ENCODE results near the gene MICB. TPM values are rescaled to one million over a fixed set of nuclear protein-coding genes. Genes with fewer than 3 reads are reported as not detected.

The MICB gene
- total and polyA plus RNA-seq, 9 of the 15 experiments (the other 6 are each of a cell fraction or from before 2014, with no cell fraction given): 13.3 to 34.5 (median 19.8) TPM

DNA sequence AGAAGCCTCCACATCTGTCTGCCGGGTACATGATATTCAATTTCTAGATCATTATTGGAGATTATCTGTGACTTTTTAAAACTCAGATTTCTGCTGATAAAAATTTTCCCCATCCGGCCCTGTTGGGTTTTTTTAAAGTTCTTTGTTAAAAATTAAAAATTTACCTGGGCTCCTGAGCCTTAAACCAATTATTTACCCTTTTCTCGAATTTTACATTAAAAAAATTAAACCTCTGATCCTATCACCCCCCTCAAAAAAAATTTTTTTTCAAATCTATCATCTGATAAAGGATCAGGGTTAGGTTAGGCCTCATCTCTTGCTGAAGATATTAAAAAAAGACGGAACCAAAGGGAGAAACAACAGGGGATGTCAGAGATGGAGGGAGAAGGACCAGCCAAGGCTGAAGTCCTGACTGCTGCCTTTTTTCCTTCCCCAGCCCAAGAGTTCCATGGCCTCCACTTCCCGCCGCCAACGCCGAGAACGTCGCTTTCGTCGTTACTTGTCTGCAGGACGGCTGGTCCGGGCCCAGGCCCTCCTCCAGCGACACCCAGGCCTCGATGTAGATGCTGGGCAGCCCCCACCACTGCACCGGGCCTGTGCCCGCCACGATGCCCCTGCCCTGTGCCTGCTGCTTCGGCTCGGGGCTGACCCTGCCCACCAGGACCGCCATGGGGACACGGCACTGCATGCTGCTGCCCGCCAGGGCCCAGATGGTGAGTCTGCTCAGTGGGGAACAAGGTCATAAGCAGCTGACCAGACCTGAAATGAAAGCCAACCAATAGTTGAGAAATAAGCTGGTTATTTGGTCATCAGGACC lies 50.0 kb downstream of the MICB start (continued):
- TF ChIP-seq, protein P1, sequence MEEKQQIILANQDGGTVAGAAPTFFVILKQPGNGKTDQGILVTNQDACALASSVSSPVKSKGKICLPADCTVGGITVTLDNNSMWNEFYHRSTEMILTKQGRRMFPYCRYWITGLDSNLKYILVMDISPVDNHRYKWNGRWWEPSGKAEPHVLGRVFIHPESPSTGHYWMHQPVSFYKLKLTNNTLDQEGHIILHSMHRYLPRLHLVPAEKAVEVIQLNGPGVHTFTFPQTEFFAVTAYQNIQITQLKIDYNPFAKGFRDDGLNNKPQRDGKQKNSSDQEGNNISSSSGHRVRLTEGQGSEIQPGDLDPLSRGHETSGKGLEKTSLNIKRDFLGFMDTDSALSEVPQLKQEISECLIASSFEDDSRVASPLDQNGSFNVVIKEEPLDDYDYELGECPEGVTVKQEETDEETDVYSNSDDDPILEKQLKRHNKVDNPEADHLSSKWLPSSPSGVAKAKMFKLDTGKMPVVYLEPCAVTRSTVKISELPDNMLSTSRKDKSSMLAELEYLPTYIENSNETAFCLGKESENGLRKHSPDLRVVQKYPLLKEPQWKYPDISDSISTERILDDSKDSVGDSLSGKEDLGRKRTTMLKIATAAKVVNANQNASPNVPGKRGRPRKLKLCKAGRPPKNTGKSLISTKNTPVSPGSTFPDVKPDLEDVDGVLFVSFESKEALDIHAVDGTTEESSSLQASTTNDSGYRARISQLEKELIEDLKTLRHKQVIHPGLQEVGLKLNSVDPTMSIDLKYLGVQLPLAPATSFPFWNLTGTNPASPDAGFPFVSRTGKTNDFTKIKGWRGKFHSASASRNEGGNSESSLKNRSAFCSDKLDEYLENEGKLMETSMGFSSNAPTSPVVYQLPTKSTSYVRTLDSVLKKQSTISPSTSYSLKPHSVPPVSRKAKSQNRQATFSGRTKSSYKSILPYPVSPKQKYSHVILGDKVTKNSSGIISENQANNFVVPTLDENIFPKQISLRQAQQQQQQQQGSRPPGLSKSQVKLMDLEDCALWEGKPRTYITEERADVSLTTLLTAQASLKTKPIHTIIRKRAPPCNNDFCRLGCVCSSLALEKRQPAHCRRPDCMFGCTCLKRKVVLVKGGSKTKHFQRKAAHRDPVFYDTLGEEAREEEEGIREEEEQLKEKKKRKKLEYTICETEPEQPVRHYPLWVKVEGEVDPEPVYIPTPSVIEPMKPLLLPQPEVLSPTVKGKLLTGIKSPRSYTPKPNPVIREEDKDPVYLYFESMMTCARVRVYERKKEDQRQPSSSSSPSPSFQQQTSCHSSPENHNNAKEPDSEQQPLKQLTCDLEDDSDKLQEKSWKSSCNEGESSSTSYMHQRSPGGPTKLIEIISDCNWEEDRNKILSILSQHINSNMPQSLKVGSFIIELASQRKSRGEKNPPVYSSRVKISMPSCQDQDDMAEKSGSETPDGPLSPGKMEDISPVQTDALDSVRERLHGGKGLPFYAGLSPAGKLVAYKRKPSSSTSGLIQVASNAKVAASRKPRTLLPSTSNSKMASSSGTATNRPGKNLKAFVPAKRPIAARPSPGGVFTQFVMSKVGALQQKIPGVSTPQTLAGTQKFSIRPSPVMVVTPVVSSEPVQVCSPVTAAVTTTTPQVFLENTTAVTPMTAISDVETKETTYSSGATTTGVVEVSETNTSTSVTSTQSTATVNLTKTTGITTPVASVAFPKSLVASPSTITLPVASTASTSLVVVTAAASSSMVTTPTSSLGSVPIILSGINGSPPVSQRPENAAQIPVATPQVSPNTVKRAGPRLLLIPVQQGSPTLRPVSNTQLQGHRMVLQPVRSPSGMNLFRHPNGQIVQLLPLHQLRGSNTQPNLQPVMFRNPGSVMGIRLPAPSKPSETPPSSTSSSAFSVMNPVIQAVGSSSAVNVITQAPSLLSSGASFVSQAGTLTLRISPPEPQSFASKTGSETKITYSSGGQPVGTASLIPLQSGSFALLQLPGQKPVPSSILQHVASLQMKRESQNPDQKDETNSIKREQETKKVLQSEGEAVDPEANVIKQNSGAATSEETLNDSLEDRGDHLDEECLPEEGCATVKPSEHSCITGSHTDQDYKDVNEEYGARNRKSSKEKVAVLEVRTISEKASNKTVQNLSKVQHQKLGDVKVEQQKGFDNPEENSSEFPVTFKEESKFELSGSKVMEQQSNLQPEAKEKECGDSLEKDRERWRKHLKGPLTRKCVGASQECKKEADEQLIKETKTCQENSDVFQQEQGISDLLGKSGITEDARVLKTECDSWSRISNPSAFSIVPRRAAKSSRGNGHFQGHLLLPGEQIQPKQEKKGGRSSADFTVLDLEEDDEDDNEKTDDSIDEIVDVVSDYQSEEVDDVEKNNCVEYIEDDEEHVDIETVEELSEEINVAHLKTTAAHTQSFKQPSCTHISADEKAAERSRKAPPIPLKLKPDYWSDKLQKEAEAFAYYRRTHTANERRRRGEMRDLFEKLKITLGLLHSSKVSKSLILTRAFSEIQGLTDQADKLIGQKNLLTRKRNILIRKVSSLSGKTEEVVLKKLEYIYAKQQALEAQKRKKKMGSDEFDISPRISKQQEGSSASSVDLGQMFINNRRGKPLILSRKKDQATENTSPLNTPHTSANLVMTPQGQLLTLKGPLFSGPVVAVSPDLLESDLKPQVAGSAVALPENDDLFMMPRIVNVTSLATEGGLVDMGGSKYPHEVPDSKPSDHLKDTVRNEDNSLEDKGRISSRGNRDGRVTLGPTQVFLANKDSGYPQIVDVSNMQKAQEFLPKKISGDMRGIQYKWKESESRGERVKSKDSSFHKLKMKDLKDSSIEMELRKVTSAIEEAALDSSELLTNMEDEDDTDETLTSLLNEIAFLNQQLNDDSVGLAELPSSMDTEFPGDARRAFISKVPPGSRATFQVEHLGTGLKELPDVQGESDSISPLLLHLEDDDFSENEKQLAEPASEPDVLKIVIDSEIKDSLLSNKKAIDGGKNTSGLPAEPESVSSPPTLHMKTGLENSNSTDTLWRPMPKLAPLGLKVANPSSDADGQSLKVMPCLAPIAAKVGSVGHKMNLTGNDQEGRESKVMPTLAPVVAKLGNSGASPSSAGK (IDR thresholded peaks at IDR 0.05): peak; percentile 74
- TF ChIP-seq BRCA1 (IDR thresholded peaks at IDR 0.05) (no peak), BRCA1 (CRISPR knock-in tag; IDR thresholded peaks at IDR 0.05) (0 out of 2 replicates have a peak, but pooled peaks have one; percentile 75)

Measured in K562 (cell line).